ENCODE data around the gene ARHGAP10.

DNA sequence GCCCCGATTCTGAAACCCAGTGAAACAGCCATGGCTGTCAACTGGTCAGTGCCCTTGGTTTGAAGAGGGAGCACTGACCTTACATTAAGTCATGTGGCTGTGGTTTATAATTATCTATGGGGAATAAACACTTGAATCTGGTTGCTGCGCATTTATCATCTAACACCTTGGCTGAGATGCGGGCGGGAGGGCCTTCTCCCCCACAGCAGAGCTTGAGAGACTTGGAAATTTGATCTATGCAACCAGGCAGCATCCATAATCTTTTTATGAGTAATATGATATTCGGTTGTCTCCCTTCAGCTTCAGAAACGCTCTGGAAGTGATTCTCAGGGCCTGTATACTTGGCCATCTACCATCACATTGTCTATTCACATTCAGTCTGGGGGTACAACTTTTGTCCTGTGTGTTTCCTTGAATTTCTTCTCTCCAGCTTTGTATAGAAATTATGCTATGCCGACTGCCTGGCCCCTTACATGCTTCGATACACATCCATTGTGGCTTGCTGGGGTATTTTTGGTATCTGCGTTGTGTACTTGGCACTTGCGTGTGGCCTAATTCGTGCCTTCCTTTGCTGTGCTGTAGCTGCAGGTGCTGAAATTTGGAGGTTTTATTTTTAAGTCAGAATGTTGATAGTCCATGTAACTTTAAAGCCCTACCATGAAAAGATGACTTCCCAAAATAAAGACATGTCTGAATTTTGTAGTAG lies 321.6 kb downstream of the ARHGAP10 start:
- no peak for TF ChIP-seq EZH2 (IDR thresholded peaks at IDR 0.05; ENCODE audit: low read length, unreplicated experiment)
- TF ChIP-seq, protein P1, sequence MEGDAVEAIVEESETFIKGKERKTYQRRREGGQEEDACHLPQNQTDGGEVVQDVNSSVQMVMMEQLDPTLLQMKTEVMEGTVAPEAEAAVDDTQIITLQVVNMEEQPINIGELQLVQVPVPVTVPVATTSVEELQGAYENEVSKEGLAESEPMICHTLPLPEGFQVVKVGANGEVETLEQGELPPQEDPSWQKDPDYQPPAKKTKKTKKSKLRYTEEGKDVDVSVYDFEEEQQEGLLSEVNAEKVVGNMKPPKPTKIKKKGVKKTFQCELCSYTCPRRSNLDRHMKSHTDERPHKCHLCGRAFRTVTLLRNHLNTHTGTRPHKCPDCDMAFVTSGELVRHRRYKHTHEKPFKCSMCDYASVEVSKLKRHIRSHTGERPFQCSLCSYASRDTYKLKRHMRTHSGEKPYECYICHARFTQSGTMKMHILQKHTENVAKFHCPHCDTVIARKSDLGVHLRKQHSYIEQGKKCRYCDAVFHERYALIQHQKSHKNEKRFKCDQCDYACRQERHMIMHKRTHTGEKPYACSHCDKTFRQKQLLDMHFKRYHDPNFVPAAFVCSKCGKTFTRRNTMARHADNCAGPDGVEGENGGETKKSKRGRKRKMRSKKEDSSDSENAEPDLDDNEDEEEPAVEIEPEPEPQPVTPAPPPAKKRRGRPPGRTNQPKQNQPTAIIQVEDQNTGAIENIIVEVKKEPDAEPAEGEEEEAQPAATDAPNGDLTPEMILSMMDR (conservative IDR thresholded peaks at IDR 0.05; ENCODE audit: low read depth, low read length) = no peak
